Nephron progenitor cell (in vitro differentiated cells): Measurements from ENCODE around the gene DNAJC30.

Experiments
- DNase-seq: peaks from one replicate; pipeline ENCODE4 v3.0.0; 2021
- H3K27ac Mint-ChIP-seq: 2 replicates; pipeline ENCODE4 v1.8.0; 2021; ENCODE audit warnings: mild to moderate bottlenecking, moderate library complexity, mixed read lengths
- H3K27me3 Mint-ChIP-seq: 2 replicates; pipeline ENCODE4 v1.8.0; 2021; ENCODE audit warnings: mild to moderate bottlenecking, low read depth, mixed read lengths; ENCODE audit not compliant: poor library complexity
- H3K36me3 Mint-ChIP-seq: 2 replicates; pipeline ENCODE4 v1.8.0; 2021; ENCODE audit warnings: low read depth, mixed read lengths
- H3K4me1 Mint-ChIP-seq: 2 replicates; pipeline ENCODE4 v1.8.0; 2021; ENCODE audit warnings: mixed read lengths
- H3K4me3 Mint-ChIP-seq: 2 replicates; pipeline ENCODE4 v1.8.0; 2021; ENCODE audit warnings: mild to moderate bottlenecking, moderate library complexity, mixed read lengths
- H3K9me3 Mint-ChIP-seq: 2 replicates; pipeline ENCODE4 v1.8.0; 2021; ENCODE audit warnings: mild to moderate bottlenecking, moderate library complexity, mixed read lengths
- CTCF ChIP-seq: fragments of 200-600 bp; sonication (generic); IDR thresholded peaks from 2 replicates; pipeline ENCODE4 v1.5.0; 2021; ENCODE audit warnings: antibody characterized with exemption

Gene DNAJC30

GRCh38 chr7:73635428-73636200 lies 47.6 kb downstream of the DNAJC30 start:
- Mint-ChIP-seq H3K27ac (no peak overlapping the region), H3K4me1 (no peaks in the 10 kb centered on the region), H3K27me3 (peaks cover 21% of the 10 kb centered on the region), H3K9me3 (no peaks in the 10 kb centered on the region), H3K36me3 (no peaks in the 10 kb centered on the region), H3K4me3 (no peak overlapping the region)
- no peak for TF ChIP-seq CTCF
- DNase-seq: no peak

DNA sequence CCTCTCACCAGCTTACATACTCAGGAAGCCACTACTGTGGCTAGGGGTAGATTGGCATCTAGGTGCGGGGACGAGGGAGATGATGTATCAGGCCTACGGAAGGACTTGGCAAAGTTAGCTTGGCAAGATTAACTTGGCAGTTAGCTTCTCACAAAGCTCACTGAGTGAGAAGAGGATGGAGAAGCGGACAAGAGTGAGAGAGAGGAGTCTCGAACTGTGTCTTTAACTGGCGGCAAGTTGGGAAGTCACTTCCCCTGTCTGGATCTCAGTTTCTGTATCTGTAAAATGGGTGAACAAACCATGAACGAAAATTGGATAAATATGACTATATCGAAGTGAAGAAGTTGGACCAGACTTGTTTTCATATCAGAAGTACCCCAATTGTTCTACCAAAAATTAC lies 49.4 kb downstream of the DNAJC30 start:
- Mint-ChIP-seq H3K4me1 (no peaks in the 10 kb centered on the region), H3K36me3 (no peaks in the 10 kb centered on the region), H3K27ac (no peak overlapping the region), H3K9me3 (no peaks in the 10 kb centered on the region), H3K4me3 (no peak overlapping the region), H3K27me3 (peaks cover 23% of the 10 kb centered on the region)
- no peak for TF ChIP-seq CTCF
- no peak for DNase-seq

GRCh38 chr7:73633323-73633722 lies 49.9 kb downstream of the DNAJC30 start:
- no peaks in the 10 kb centered on the region for H3K9me3 Mint-ChIP-seq
- no peaks in the 10 kb centered on the region for H3K36me3 Mint-ChIP-seq
- peaks cover 28% of the 10 kb centered on the region for H3K27me3 Mint-ChIP-seq
- no peaks in the 10 kb centered on the region for H3K4me1 Mint-ChIP-seq
- H3K4me3 Mint-ChIP-seq: no peak overlapping the region
- no peak for DNase-seq
- no peak overlapping the region for H3K27ac Mint-ChIP-seq
- no peak for TF ChIP-seq CTCF

- Mint-ChIP-seq H3K4me1 (no peaks in the 10 kb centered on the region), H3K27me3 (peaks cover 46% of the 10 kb centered on the region), H3K4me3 (no peak overlapping the region), H3K36me3 (no peaks in the 10 kb centered on the region), H3K27ac (no peak overlapping the region), H3K9me3 (no peaks in the 10 kb centered on the region)
- no peak for DNase-seq
- no peak for TF ChIP-seq CTCF
Observed at GRCh38 chr7:73631558-73631957, 51.7 kb downstream of the DNAJC30 start.
